ENCODE results near the gene LUZP4.

GRCh38 chrX:115251458-115252233 is 37.9 kb upstream of the LUZP4 start:
- no peak for TF ChIP-seq CTCF (conservative IDR thresholded peaks at IDR 0.05)
- TF ChIP-seq EZH2 (IDR thresholded peaks at IDR 0.05; ENCODE audit: low read depth), result no peak
